IMR-90 (cell line): Measurements from ENCODE around the gene CSNK2A3. TPM values are rescaled to one million over a fixed set of nuclear protein-coding genes. Genes with fewer than 3 reads are reported as not detected.
A peak's percentile ranks its signal among the peaks of the same experiment; 100 is the strongest.

Source experiments
- ATAC-seq: fragments of 200-7000 bp; cut with Tn5 transposase; 2 replicates; pipeline ENCODE4 v1.9.1; 2020; ENCODE audit warnings: low read depth, mild to moderate bottlenecking, moderate library complexity
- BruUV-seq: library from RNA; stranded (reverse); fragments of 400-500 nt; replicated peaks from 2 replicates; lab custom pipeline; 2021; lab: Mats Ljungman, UMichigan
- CTCF ChIA-PET: fragments of 300-600 bp; formaldehyde crosslinking; extraction: SDS; loops from one replicate; lab custom pipeline; 2021; ENCODE audit warnings: antibody characterized with exemption; lab: Yijun Ruan, JAX
- POLR2A ChIA-PET: fragments of 300-600 bp; sonication (Branson Sonifier 250); formaldehyde crosslinking; loops from one replicate; lab custom pipeline; 2022; ENCODE audit warnings: antibody characterized with exemption; ENCODE audit not compliant: unreplicated experiment; lab: Charles Lee
- DNase-seq: peaks from one replicate; pipeline ENCODE4 v3.0.0; 2013
- H2AFZ ChIP-seq: replicated peaks from 2 replicates; pipeline ENCODE3; 2013; ENCODE audit warnings: low read length, mild to moderate bottlenecking; ENCODE audit not compliant: poor library complexity
- H2AK5ac ChIP-seq: 2 replicates; pipeline ENCODE4 v1.6.1; 2013; ENCODE audit warnings: low read depth, low read length, inconsistent platforms
- H2AK9ac ChIP-seq: replicated peaks from 2 replicates; pipeline ENCODE3; 2013; ENCODE audit warnings: mild to moderate bottlenecking, low read depth, low read length, moderate library complexity; ENCODE audit not compliant: poor library complexity
- H2BK120ac ChIP-seq: 2 replicates; pipeline ENCODE4 v1.6.1; 2013; ENCODE audit warnings: low read depth, low read length, inconsistent platforms
- H2BK15ac ChIP-seq: 3 replicates; pipeline ENCODE4 v1.6.1; 2013; ENCODE audit warnings: low read depth, low read length, inconsistent platforms
- H2BK20ac ChIP-seq: 2 replicates; pipeline ENCODE4 v1.6.1; 2013; ENCODE audit warnings: low read depth, mild to moderate bottlenecking, inconsistent platforms, low read length, moderate library complexity
- H2BK5ac ChIP-seq: 2 replicates; pipeline ENCODE4 v1.6.1; 2013; ENCODE audit warnings: mild to moderate bottlenecking, low read depth, low read length, inconsistent platforms; ENCODE audit not compliant: poor library complexity, severe bottlenecking
- H3K14ac ChIP-seq: replicated peaks from 2 replicates; pipeline ENCODE4 v1.6.1; 2013; ENCODE audit warnings: low read depth, low read length, inconsistent platforms
- H3K18ac ChIP-seq: 2 replicates; pipeline ENCODE4 v1.6.1; 2013; ENCODE audit warnings: low read depth, low read length, control low read depth
- H3K23ac ChIP-seq: 2 replicates; pipeline ENCODE4 v1.6.1; 2013; ENCODE audit warnings: low read depth, low read length, inconsistent platforms
- H3K27ac ChIP-seq: 2 replicates; pipeline ENCODE4 v1.5.1; 2013; ENCODE audit warnings: mild to moderate bottlenecking, control low read depth, low read length; ENCODE audit not compliant: insufficient read depth
- H3K27me3 ChIP-seq: 2 replicates; pipeline ENCODE4 v1.6.1; 2013; ENCODE audit warnings: low read length; ENCODE audit not compliant: control insufficient read depth, insufficient read depth
- H3K36me3 ChIP-seq: 2 replicates; pipeline ENCODE4 v1.6.1; 2013; ENCODE audit warnings: low read length, mixed read lengths; ENCODE audit not compliant: control insufficient read depth, insufficient read depth
- H3K4ac ChIP-seq: 2 replicates; pipeline ENCODE4 v1.6.1; 2013; ENCODE audit warnings: low read depth, low read length, inconsistent platforms
- H3K4me1 ChIP-seq: 2 replicates; pipeline ENCODE4 v1.6.1; 2013; ENCODE audit warnings: low read length, mixed read lengths; ENCODE audit not compliant: control insufficient read depth, insufficient read depth
- H3K4me2 ChIP-seq: 2 replicates; pipeline ENCODE4 v1.6.1; 2013; ENCODE audit warnings: low read depth, mild to moderate bottlenecking, control low read depth, low read length, moderate library complexity
- H3K4me3 ChIP-seq: 2 replicates; pipeline ENCODE4 v1.5.1; 2013; ENCODE audit warnings: low read depth, mild to moderate bottlenecking, control low read depth, low read length, moderate library complexity; ENCODE audit not compliant: insufficient read depth
- H3K56ac ChIP-seq: 2 replicates; pipeline ENCODE4 v1.6.1; 2013; ENCODE audit warnings: low read length, inconsistent platforms; ENCODE audit not compliant: insufficient read depth; ENCODE audit errors: extremely low read depth
- H3K79me1 ChIP-seq, 2 experiments: 2 replicates each; pipeline ENCODE4 v1.6.1; 2013; ENCODE audit warnings: low read length in 2 of 2, inconsistent platforms in 1 of 2, low read depth in 1 of 2
- H3K9ac ChIP-seq: 2 replicates; pipeline ENCODE4 v1.6.1; 2013; ENCODE audit warnings: low read depth, low read length, control low read depth
- H3K9me1 ChIP-seq: 2 replicates; pipeline ENCODE4 v1.6.1; 2013; ENCODE audit warnings: low read length, inconsistent platforms; ENCODE audit not compliant: insufficient read depth
- H3K9me3 ChIP-seq: 2 replicates; pipeline ENCODE4 v1.6.1; 2013; ENCODE audit warnings: low read length; ENCODE audit not compliant: control insufficient read depth, insufficient read depth
- H4K20me1 ChIP-seq: 2 replicates; pipeline ENCODE4 v1.6.1; 2013; ENCODE audit warnings: low read length, inconsistent platforms; ENCODE audit not compliant: insufficient read depth
- H4K5ac ChIP-seq: 2 replicates; pipeline ENCODE4 v1.6.1; 2013; ENCODE audit warnings: mild to moderate bottlenecking, low read depth, low read length, control low read depth
- H4K8ac ChIP-seq, 2 experiments: 2 replicates each; pipeline ENCODE4 v1.6.1; 2013; ENCODE audit warnings: low read depth in 2 of 2, low read length in 2 of 2, control low read depth in 1 of 2, inconsistent platforms in 1 of 2
- H4K91ac ChIP-seq: 2 replicates; pipeline ENCODE4 v1.6.1; 2013; ENCODE audit warnings: low read depth, low read length, inconsistent platforms; ENCODE audit not compliant: insufficient read depth
- BHLHE40 ChIP-seq: fragments of 150-350 bp; IDR thresholded peaks from 2 replicates; pipeline ENCODE4 v1.6.1; 2016; ENCODE audit warnings: mild to moderate bottlenecking, low read depth, low read length
- CEBPB ChIP-seq: IDR thresholded peaks from 2 replicates; pipeline ENCODE4 v1.6.1; 2012; ENCODE audit warnings: low read depth, low read length, improper control_type of control experiment
- CHD1 ChIP-seq: IDR thresholded peaks from 2 replicates; pipeline ENCODE4 v1.6.1; 2012; ENCODE audit warnings: low read depth, low read length, improper control_type of control experiment
- FOS ChIP-seq: fragments of 150-350 bp; IDR thresholded peaks from 2 replicates; pipeline ENCODE4 v1.6.1; 2016; ENCODE audit warnings: low read depth, low read length
- MAFK ChIP-seq: IDR thresholded peaks from 2 replicates; pipeline ENCODE4 v1.6.1; 2012; ENCODE audit warnings: low read depth, low read length, improper control_type of control experiment
- MAZ ChIP-seq: IDR thresholded peaks from 2 replicates; pipeline ENCODE4 v1.6.1; 2012; ENCODE audit warnings: low read depth, mild to moderate bottlenecking, low read length, improper control_type of control experiment, moderate library complexity, borderline replicate concordance
- MXI1 ChIP-seq: IDR thresholded peaks from 2 replicates; pipeline ENCODE4 v1.6.1; 2012; ENCODE audit warnings: low read depth, mild to moderate bottlenecking, low read length, moderate library complexity, borderline replicate concordance
- NFE2L2 ChIP-seq: fragments of 150-350 bp; IDR thresholded peaks from 2 replicates; pipeline ENCODE4 v1.6.1; 2016; ENCODE audit warnings: low read depth, mild to moderate bottlenecking, low read length
- POLR2A ChIP-seq: IDR thresholded peaks from 2 replicates; pipeline ENCODE4 v1.6.1; 2012; ENCODE audit warnings: mild to moderate bottlenecking, low read depth, low read length
- RAD21 ChIP-seq: IDR thresholded peaks from 2 replicates; pipeline ENCODE4 v1.6.1; 2012; ENCODE audit warnings: low read length, improper control_type of control experiment
- RCOR1 ChIP-seq: IDR thresholded peaks from 2 replicates; pipeline ENCODE4 v1.6.1; 2012; ENCODE audit warnings: mild to moderate bottlenecking, low read length, improper control_type of control experiment; ENCODE audit not compliant: insufficient replicate concordance
- RFX5 ChIP-seq: IDR thresholded peaks from 2 replicates; pipeline ENCODE4 v1.8.0; 2012; ENCODE audit warnings: low read depth, mild to moderate bottlenecking, low read length, moderate library complexity
- SMC3 ChIP-seq: fragments of 150-350 bp; IDR thresholded peaks from 2 replicates; pipeline ENCODE4 v1.6.1; 2016; ENCODE audit warnings: low read depth, mild to moderate bottlenecking, antibody characterized with exemption, low read length, moderate library complexity
- WGBS, 2 experiments: methylation state at CpG; one replicate each; pipeline versions ENCODE4 v1.1.5 to v1.1.7; 2013; ENCODE audit warnings: missing lambda C conversion rate in 2 of 2; ENCODE audit not compliant: insufficient read length in 1 of 2; ENCODE audit errors: extremely low coverage in 2 of 2; 5-methylcytosine and 5-hydroxymethylcytosine counted together
- dilution Hi-C: fragments of 300-500 bp; cut with HindIII; formaldehyde crosslinking; loops from one replicate; pipeline ENCODE4 v1.14.3; 2018; ENCODE audit warnings: low sequenced_read_pairs; ENCODE audit not compliant: unreplicated experiment
- in situ Hi-C: fragments of 300-500 bp; cut with MboI; formaldehyde crosslinking; loops from 3 replicates; pipeline ENCODE4 v1.14.3; 2019; ENCODE audit warnings: low sequenced_read_pairs, inconsistent platforms, mixed read lengths
- intact Hi-C: fragments of 100-400 bp; cut with micrococcal nuclease; formaldehyde crosslinking; loops from 2 replicates; pipeline ENCODE4 v1.10.0; 2022
- polyA plus RNA-seq, 3 experiments: library from polyadenylated mRNA; depleted of rRNA; stranded (reverse); fragments of >200 nt; gene quantifications; 2 replicates each; pipeline ENCODE4 v1.2.3, GENCODE V29; 2012; ENCODE audit warnings: low replicate concordance in 1 of 3
- total RNA-seq: library from RNA; depleted of rRNA; stranded (reverse); fragments of >200 nt; gene quantifications from 2 replicates; pipeline ENCODE4 v1.2.3, GENCODE V29; 2012
- TF ChIP-seq, protein P1 (sequence below): fragments of 150-350 bp; IDR thresholded peaks from 2 replicates; pipeline ENCODE4 v1.6.1; 2016; ENCODE audit warnings: low read depth, mild to moderate bottlenecking, low read length, moderate library complexity, borderline replicate concordance
- TF ChIP-seq, protein P2 (sequence below): fragments of 150-350 bp; IDR thresholded peaks from 2 replicates; pipeline ENCODE4 v1.6.1; 2017; ENCODE audit warnings: mild to moderate bottlenecking, antibody characterized with exemption, low read length, low read depth

Gene CSNK2A3
- total and polyA plus RNA-seq, 2 of the 4 experiments (the other 2 are of a cell fraction): 1.2 to 3.2 TPM

GRCh38 chr11:11382858-11383532 lies 29.9 kb upstream of the CSNK2A3 start:
- no peak overlapping the region for H3K14ac ChIP-seq
- ChIA-PET POLR2A (no interaction called here), CTCF (no interaction called here)
- no peak overlapping the region for H3K4me2 ChIP-seq
- H3K36me3 ChIP-seq: no peaks in the 10 kb centered on the region
- no peak for DNase-seq
- no peak overlapping the region for H2BK20ac ChIP-seq
- H2AK9ac ChIP-seq: no peak overlapping the region
- in situ Hi-C loops (no loop called here), intact Hi-C loops (no loop called here), dilution Hi-C loops (no loop called here)
- H3K27ac ChIP-seq: no peak overlapping the region
- H3K9ac ChIP-seq: no peak overlapping the region
- no peaks in the 10 kb centered on the region for H3K4me1 ChIP-seq
- TF ChIP-seq, protein P1, sequence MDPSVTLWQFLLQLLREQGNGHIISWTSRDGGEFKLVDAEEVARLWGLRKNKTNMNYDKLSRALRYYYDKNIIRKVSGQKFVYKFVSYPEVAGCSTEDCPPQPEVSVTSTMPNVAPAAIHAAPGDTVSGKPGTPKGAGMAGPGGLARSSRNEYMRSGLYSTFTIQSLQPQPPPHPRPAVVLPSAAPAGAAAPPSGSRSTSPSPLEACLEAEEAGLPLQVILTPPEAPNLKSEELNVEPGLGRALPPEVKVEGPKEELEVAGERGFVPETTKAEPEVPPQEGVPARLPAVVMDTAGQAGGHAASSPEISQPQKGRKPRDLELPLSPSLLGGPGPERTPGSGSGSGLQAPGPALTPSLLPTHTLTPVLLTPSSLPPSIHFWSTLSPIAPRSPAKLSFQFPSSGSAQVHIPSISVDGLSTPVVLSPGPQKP: no peak
- TF ChIP-seq RAD21: no peak
- no peak for TF ChIP-seq FOS
- no peak for TF ChIP-seq NFE2L2
- TF ChIP-seq, protein P2, sequence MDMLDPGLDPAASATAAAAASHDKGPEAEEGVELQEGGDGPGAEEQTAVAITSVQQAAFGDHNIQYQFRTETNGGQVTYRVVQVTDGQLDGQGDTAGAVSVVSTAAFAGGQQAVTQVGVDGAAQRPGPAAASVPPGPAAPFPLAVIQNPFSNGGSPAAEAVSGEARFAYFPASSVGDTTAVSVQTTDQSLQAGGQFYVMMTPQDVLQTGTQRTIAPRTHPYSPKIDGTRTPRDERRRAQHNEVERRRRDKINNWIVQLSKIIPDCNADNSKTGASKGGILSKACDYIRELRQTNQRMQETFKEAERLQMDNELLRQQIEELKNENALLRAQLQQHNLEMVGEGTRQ: no peak
- TF ChIP-seq SMC3: no peak
- no peak for TF ChIP-seq MXI1
- no peak for TF ChIP-seq BHLHE40
- no peak for TF ChIP-seq RCOR1
- no peak for TF ChIP-seq CEBPB
- TF ChIP-seq MAZ: no peak
- no peak for TF ChIP-seq RFX5
- TF ChIP-seq POLR2A: no peak
- no peak for TF ChIP-seq CHD1
- TF ChIP-seq MAFK: no peak
- no peak overlapping the region for H2BK5ac ChIP-seq
- no peak overlapping the region for H3K56ac ChIP-seq
- no peaks in the 10 kb centered on the region; the same call in 1 of the 2 replicates for H3K27me3 ChIP-seq
- no peak overlapping the region for H2BK15ac ChIP-seq
- H3K18ac ChIP-seq: no peak overlapping the region
- peak; percentile 49 for ATAC-seq
- no peak overlapping the region for H4K91ac ChIP-seq
- no peak overlapping the region for H4K5ac ChIP-seq
- H4K20me1 ChIP-seq: no peaks in the 10 kb centered on the region
- H3K9me1 ChIP-seq: no peaks in the 10 kb centered on the region
- H3K4ac ChIP-seq: no peak overlapping the region
- H3K4me3 ChIP-seq: no peak overlapping the region
- 17% methylated on average over 2 of the region's 7 CpGs; no CpG with 5 or more reads in 1 of the 2 experiments for WGBS, 2 experiments
- no TSS peak for BruUV-seq
- no peak overlapping the region for H2BK120ac ChIP-seq
- no peak overlapping the region for H2AFZ ChIP-seq
- H4K8ac ChIP-seq: no peak overlapping the region
- no peaks in the 10 kb centered on the region; a peak in 1 of 4 replicates for H3K79me1 ChIP-seq
- H3K23ac ChIP-seq: no peak overlapping the region
- no peaks in the 10 kb centered on the region for H3K9me3 ChIP-seq
- no peak overlapping the region for H2AK5ac ChIP-seq
